ENCODE data around the gene CPSF3. TPM values are rescaled to one million over a fixed set of nuclear protein-coding genes. Genes with fewer than 3 reads are reported as not detected.

The CPSF3 gene
- total RNA-seq, 1 experiment from 2014 or later: 86.8 TPM

DNA sequence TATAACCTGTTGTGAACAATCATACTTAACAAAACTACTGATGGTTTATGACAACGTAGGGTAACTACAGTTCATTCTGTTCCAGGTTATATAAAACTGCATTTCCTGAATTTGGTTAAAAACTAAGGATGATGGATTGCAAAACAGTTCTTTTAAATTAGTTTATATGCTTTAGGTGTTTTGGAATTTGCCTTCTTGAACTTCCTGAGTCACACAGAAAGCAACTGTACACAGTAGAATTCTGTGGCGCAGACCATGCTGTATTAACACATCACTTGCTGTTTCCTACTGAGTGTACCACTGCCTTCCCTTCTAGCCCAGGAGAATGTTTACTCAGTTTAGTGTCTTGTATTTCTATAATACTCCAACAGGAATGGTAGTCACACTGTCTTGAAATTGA is 19.5 kb upstream of the CPSF3 start:
- Histone ChIP-seq H3K4me1 (ENCODE audit: insufficient read depth, low read length, poor library complexity, severe bottlenecking) (no peaks in the 10 kb centered on the region), H3K4me3 (ENCODE audit: low read depth, low read length, poor library complexity, severe bottlenecking) (no peak overlapping the region), H3K27ac (ENCODE audit: low read depth, low read length, poor library complexity, severe bottlenecking) (no peak overlapping the region), H3K36me3 (ENCODE audit: insufficient read depth, low read length, poor library complexity, severe bottlenecking) (peaks cover 40% of the 10 kb centered on the region), H3K9me3 (ENCODE audit: low read depth, low read length, poor library complexity, severe bottlenecking) (no peaks in the 10 kb centered on the region), H3K27me3 (replicated peaks; ENCODE audit: insufficient read depth, low read depth, low read length, poor library complexity) (no peaks in the 10 kb centered on the region)
- no TSS peak for BruUV-seq (replicated peaks)
- intact Hi-C loops (cut with micrococcal nuclease; ENCODE audit: unreplicated experiment): no loop called here
- CTCF ChIA-PET: no interaction called here
- POLR2A ChIA-PET (ENCODE audit: low non-redundant PET): no interaction called here
- TF ChIP-seq, protein P1, sequence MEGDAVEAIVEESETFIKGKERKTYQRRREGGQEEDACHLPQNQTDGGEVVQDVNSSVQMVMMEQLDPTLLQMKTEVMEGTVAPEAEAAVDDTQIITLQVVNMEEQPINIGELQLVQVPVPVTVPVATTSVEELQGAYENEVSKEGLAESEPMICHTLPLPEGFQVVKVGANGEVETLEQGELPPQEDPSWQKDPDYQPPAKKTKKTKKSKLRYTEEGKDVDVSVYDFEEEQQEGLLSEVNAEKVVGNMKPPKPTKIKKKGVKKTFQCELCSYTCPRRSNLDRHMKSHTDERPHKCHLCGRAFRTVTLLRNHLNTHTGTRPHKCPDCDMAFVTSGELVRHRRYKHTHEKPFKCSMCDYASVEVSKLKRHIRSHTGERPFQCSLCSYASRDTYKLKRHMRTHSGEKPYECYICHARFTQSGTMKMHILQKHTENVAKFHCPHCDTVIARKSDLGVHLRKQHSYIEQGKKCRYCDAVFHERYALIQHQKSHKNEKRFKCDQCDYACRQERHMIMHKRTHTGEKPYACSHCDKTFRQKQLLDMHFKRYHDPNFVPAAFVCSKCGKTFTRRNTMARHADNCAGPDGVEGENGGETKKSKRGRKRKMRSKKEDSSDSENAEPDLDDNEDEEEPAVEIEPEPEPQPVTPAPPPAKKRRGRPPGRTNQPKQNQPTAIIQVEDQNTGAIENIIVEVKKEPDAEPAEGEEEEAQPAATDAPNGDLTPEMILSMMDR (conservative IDR thresholded peaks at IDR 0.05; ENCODE audit: low read depth, low read length): no peak
- no peak for TF ChIP-seq EZH2 (IDR thresholded peaks at IDR 0.05; ENCODE audit: borderline replicate concordance, low read depth, low read length, poor library complexity, severe bottlenecking)
- DNase-seq (ENCODE audit: low spot score): no peak

DNA sequence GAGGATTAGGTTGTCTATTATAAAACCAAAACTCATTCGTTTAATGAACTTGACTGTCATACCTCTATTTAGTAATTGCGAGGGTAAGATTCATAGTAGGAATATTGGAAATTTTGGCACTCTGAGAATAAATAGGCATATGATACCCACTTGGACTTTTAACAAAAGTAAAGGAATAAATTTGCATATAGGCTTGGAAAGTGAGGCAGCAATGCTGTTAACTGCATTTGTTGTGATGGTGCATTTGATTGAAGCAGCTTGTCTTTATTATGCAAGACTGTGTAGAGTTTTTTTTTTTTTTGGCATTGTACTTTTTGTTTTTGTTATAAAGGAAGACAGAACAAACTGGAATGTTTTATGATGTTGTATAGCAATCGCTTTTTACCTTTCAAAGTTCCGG is 19.0 kb upstream of the CPSF3 start:
- no TSS peak for BruUV-seq (replicated peaks)
- ChIA-PET CTCF (no interaction called here), POLR2A (ENCODE audit: low non-redundant PET) (no interaction called here)
- no peak overlapping the region for H3K27ac ChIP-seq (ENCODE audit: low read depth, low read length, poor library complexity, severe bottlenecking)
- DNase-seq (ENCODE audit: low spot score): no peak
- no peak for TF ChIP-seq EZH2 (IDR thresholded peaks at IDR 0.05; ENCODE audit: borderline replicate concordance, low read depth, low read length, poor library complexity, severe bottlenecking)
- TF ChIP-seq, protein P1 (conservative IDR thresholded peaks at IDR 0.05; ENCODE audit: low read depth, low read length): no peak
- H3K4me3 ChIP-seq (ENCODE audit: low read depth, low read length, poor library complexity, severe bottlenecking): no peak overlapping the region
- H3K4me1 ChIP-seq (ENCODE audit: insufficient read depth, low read length, poor library complexity, severe bottlenecking): no peaks in the 10 kb centered on the region
- H3K36me3 ChIP-seq (ENCODE audit: insufficient read depth, low read length, poor library complexity, severe bottlenecking): peaks cover 40% of the 10 kb centered on the region
- no peaks in the 10 kb centered on the region for H3K27me3 ChIP-seq (replicated peaks; ENCODE audit: insufficient read depth, low read depth, low read length, poor library complexity)
- no peaks in the 10 kb centered on the region for H3K9me3 ChIP-seq (ENCODE audit: low read depth, low read length, poor library complexity, severe bottlenecking)
- intact Hi-C loops (cut with micrococcal nuclease; ENCODE audit: unreplicated experiment): no loop called here

DNA sequence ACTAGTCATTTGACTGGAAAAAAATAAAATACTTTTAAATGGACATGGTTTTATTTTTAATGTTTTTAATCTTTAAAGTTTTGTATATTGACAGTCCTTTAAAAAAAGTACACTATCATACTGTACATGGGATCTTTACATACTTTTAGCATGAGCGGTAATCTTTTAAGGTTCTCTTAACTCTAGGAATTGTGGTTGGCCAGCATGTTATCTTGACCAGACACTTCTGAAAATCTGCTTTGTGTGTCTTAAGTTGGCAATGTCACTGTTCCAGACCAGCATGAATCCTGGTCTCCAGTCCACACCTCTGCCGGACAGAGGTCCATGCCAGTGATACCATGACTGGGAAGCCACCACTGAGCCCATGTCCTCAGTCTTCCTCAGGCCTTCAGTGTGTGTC is 17.8 kb upstream of the CPSF3 start:
- CTCF ChIA-PET: no interaction called here

More for the DNA sequence above, 17.8 kb upstream of the CPSF3 start:
- Histone ChIP-seq H3K27me3 (replicated peaks; ENCODE audit: insufficient read depth, low read depth, low read length, poor library complexity) (no peaks in the 10 kb centered on the region), H3K4me1 (ENCODE audit: insufficient read depth, low read length, poor library complexity, severe bottlenecking) (no peaks in the 10 kb centered on the region), H3K36me3 (ENCODE audit: insufficient read depth, low read length, poor library complexity, severe bottlenecking) (peaks cover 42% of the 10 kb centered on the region), H3K4me3 (ENCODE audit: low read depth, low read length, poor library complexity, severe bottlenecking) (no peak overlapping the region), H3K9me3 (ENCODE audit: low read depth, low read length, poor library complexity, severe bottlenecking) (no peaks in the 10 kb centered on the region), H3K27ac (ENCODE audit: low read depth, low read length, poor library complexity, severe bottlenecking) (no peak overlapping the region)
- no TSS peak for BruUV-seq (replicated peaks)
- intact Hi-C loops (cut with micrococcal nuclease; ENCODE audit: unreplicated experiment): no loop called here
- TF ChIP-seq, protein P1 (conservative IDR thresholded peaks at IDR 0.05; ENCODE audit: low read depth, low read length): no peak
- no peak for TF ChIP-seq EZH2 (IDR thresholded peaks at IDR 0.05; ENCODE audit: borderline replicate concordance, low read depth, low read length, poor library complexity, severe bottlenecking)
- POLR2A ChIA-PET (ENCODE audit: low non-redundant PET): no interaction called here
- no peak for DNase-seq (ENCODE audit: low spot score)
